H7 (cell line): ENCODE data around the gene BRD8. TPM values are rescaled to one million over a fixed set of nuclear protein-coding genes. Genes with fewer than 3 reads are reported as not detected.
A peak's percentile ranks its signal among the peaks of the same experiment; 100 is the strongest.

Experiments used
- DNase-seq: peaks from one replicate; pipeline ENCODE4 v3.0.0; 2012
- H3K27me3 ChIP-seq: 2 replicates; pipeline ENCODE4 v1.6.0; 2011; ENCODE audit warnings: mild to moderate bottlenecking, low read length; ENCODE audit not compliant: control insufficient read depth, insufficient read depth
- H3K36me3 ChIP-seq: replicated peaks from 2 replicates; pipeline ENCODE4 v1.5.1; 2011; ENCODE audit warnings: low read length; ENCODE audit not compliant: control insufficient read depth, insufficient read depth
- H3K4me3 ChIP-seq: 2 replicates; pipeline ENCODE4 v1.5.1; 2011; ENCODE audit warnings: low read depth, mild to moderate bottlenecking, control low read depth, low read length, moderate library complexity; ENCODE audit not compliant: insufficient read depth
- total RNA-seq: library from RNA; depleted of rRNA; stranded (reverse); fragments of >200 nt; shearing (Covaris generic); gene quantifications from 2 replicates; pipeline ENCODE4 v1.2.3, GENCODE V29; 2014; rRNA removed

The BRD8 gene
- total RNA-seq, 1 experiment from 2014 or later = 50.3 TPM

GRCh38 chr5:138096997-138097828 is 81.2 kb downstream of the BRD8 start:
- DNase-seq = no peak
- H3K4me3 ChIP-seq = no peak overlapping the region
- H3K36me3 ChIP-seq = no peaks in the 10 kb centered on the region
- peaks cover 40% of the 10 kb centered on the region for H3K27me3 ChIP-seq

GRCh38 chr5:138096363-138096762 is 82.1 kb downstream of the BRD8 start:
- peaks cover 45% of the 10 kb centered on the region for H3K27me3 ChIP-seq
- H3K36me3 ChIP-seq = no peaks in the 10 kb centered on the region

GRCh38 chr5:138095100-138095907 is 83.1 kb downstream of the BRD8 start:
- Histone ChIP-seq H3K4me3 (no peak overlapping the region), H3K27me3 (peaks cover 55% of the 10 kb centered on the region), H3K36me3 (no peaks in the 10 kb centered on the region)
- DNase-seq = peak; percentile 65

More at GRCh38 chr5:138096363-138096762, 82.1 kb downstream of the BRD8 start:
- H3K4me3 ChIP-seq = no peak overlapping the region
- DNase-seq = no peak

GRCh38 chr5:138093036-138093435 is 85.4 kb downstream of the BRD8 start:
- Histone ChIP-seq H3K4me3 (no peak overlapping the region), H3K36me3 (no peaks in the 10 kb centered on the region), H3K27me3 (peaks cover 73% of the 10 kb centered on the region)
- no peak for DNase-seq

- H3K27me3 ChIP-seq = peaks cover 69% of the 10 kb centered on the region
- no peaks in the 10 kb centered on the region for H3K36me3 ChIP-seq
- H3K4me3 ChIP-seq = no peak overlapping the region
- no peak for DNase-seq
Measured at GRCh38 chr5:138092301-138092700, 86.1 kb downstream of the BRD8 start.

GRCh38 chr5:138091685-138092084 is 86.7 kb downstream of the BRD8 start:
- H3K36me3 ChIP-seq = no peaks in the 10 kb centered on the region
- H3K4me3 ChIP-seq = no peak overlapping the region
- no peak for DNase-seq
- peaks cover 63% of the 10 kb centered on the region for H3K27me3 ChIP-seq

Other genes with a start within 250 kb of the BRD8 start
- gene FAM13B, start 145.6 kb downstream of the BRD8 start, total RNA-seq = 3.8 and 6.9 TPM in 2 replicates
- gene WNT8A, start 94.6 kb downstream of the BRD8 start, total RNA-seq = 7.5 and 13.2 TPM in 2 replicates
- 0.44 and 1.2 TPM in 2 replicates for gene NME5, start 39.2 kb downstream of the BRD8 start, total RNA-seq
- gene KIF20A, start 482 bp upstream of the BRD8 start, total RNA-seq = 138 and 155 TPM in 2 replicates
- 59.7 and 62.8 TPM in 2 replicates for gene CDC23, start 34.7 kb upstream of the BRD8 start, total RNA-seq
- 0.45 and 1.0 TPM in 2 replicates for gene GFRA3, start 96.0 kb upstream of the BRD8 start, total RNA-seq
- gene CDC25C, start 153.2 kb upstream of the BRD8 start, total RNA-seq = 36.0 and 38.7 TPM in 2 replicates
- gene FAM53C, start 159.6 kb upstream of the BRD8 start, total RNA-seq = 70.4 and 74.5 TPM in 2 replicates
- 55.6 and 74.8 TPM in 2 replicates for gene KDM3B, start 174.1 kb upstream of the BRD8 start, total RNA-seq